ENCODE measurements around the gene TULP4.

GRCh38 chr6:158539881-158540280, 227.6 kb downstream of the TULP4 start:
- TF ChIP-seq CTCF (IDR thresholded peaks at IDR 0.05): no peak
- TF ChIP-seq POLR2A (IDR thresholded peaks at IDR 0.05): no peak
